HepG2 (cell line): Measurements from ENCODE around the gene CLDN9. TPM values are rescaled to one million over a fixed set of nuclear protein-coding genes. Genes with fewer than 3 reads are reported as not detected.

Experiments
- CEBPB ChIP-seq: IDR thresholded peaks from 2 replicates; pipeline ENCODE4 v1.6.1; 2011; ENCODE audit warnings: low read depth, low read length, improper control_type of control experiment, borderline replicate concordance
- PAWR ChIP-seq: sonication (generic); formaldehyde crosslinking; IDR thresholded peaks from 2 replicates; pipeline ENCODE4 v1.4.0; 2020; ENCODE audit warnings: missing genetic modification reagents, mild to moderate bottlenecking, borderline replicate concordance
- PLSCR1 ChIP-seq: sonication (generic); formaldehyde crosslinking; IDR thresholded peaks from 2 replicates; pipeline ENCODE4 v1.5.0; 2020; ENCODE audit warnings: missing genetic modification reagents, mild to moderate bottlenecking, borderline replicate concordance
- RCOR2 ChIP-seq: IDR thresholded peaks from 2 replicates; pipeline ENCODE4 v1.6.1; 2016; ENCODE audit warnings: missing biosample characterization, missing genetic modification reagents
- SMARCC2 ChIP-seq: fragments of 450-650 bp; IDR thresholded peaks from 2 replicates; pipeline ENCODE4 v1.6.1; 2017; ENCODE audit warnings: antibody characterized with exemption, mild to moderate bottlenecking
- SP140L ChIP-seq: sonication (generic); formaldehyde crosslinking; IDR thresholded peaks from 2 replicates; pipeline ENCODE4 v1.4.0; 2020; ENCODE audit warnings: missing genetic modification reagents, borderline replicate concordance
- ZBTB1 ChIP-seq: sonication (generic); formaldehyde crosslinking; IDR thresholded peaks from 2 replicates; pipeline ENCODE4 v1.4.0; 2020; ENCODE audit warnings: missing genetic modification reagents, borderline replicate concordance
- ZBTB2 ChIP-seq: sonication (generic); formaldehyde crosslinking; IDR thresholded peaks from 2 replicates; pipeline ENCODE4 v1.8.0; 2022; ENCODE audit warnings: low read depth, missing genetic modification reagents
- ZBTB20 ChIP-seq: sonication (generic); formaldehyde crosslinking; IDR thresholded peaks from 2 replicates; pipeline ENCODE4 v1.8.1; 2023; ENCODE audit warnings: missing genetic modification reagents, low read depth, mild to moderate bottlenecking, borderline replicate concordance
- ZNF121 ChIP-seq: sonication (generic); formaldehyde crosslinking; IDR thresholded peaks from 2 replicates; pipeline ENCODE4 v1.5.0; 2020; ENCODE audit warnings: mild to moderate bottlenecking, missing genetic modification reagents
- ZNF253 ChIP-seq: sonication (generic); formaldehyde crosslinking; IDR thresholded peaks from 2 replicates; pipeline ENCODE4 v1.8.0; 2022; ENCODE audit warnings: mild to moderate bottlenecking, missing genetic modification reagents, borderline replicate concordance
- ZNF354B ChIP-seq: sonication (generic); formaldehyde crosslinking; IDR thresholded peaks from 2 replicates; pipeline ENCODE4 v1.8.0; 2022; ENCODE audit warnings: mild to moderate bottlenecking, missing genetic modification reagents
- ZNF607 ChIP-seq: sonication (generic); formaldehyde crosslinking; IDR thresholded peaks from 2 replicates; pipeline ENCODE4 v1.5.1; 2020; ENCODE audit warnings: missing genetic modification reagents, mild to moderate bottlenecking, borderline replicate concordance
- ZNF614 ChIP-seq: IDR thresholded peaks from 2 replicates; pipeline ENCODE4 v1.6.1; 2018; ENCODE audit warnings: missing biosample characterization, missing genetic modification reagents, inconsistent platforms, borderline replicate concordance
- ZNF788 ChIP-seq: sonication (generic); formaldehyde crosslinking; IDR thresholded peaks from 2 replicates; pipeline ENCODE4 v1.5.0; 2020; ENCODE audit warnings: mild to moderate bottlenecking, missing genetic modification reagents, borderline replicate concordance
- ZNF883 ChIP-seq: sonication (generic); formaldehyde crosslinking; IDR thresholded peaks from 2 replicates; pipeline ENCODE4 v1.5.1; 2020; ENCODE audit warnings: mild to moderate bottlenecking, missing genetic modification reagents; ENCODE audit errors: not compliant biosample characterization
- polyA plus RNA-seq, 8 experiments: library from polyadenylated mRNA; depleted of rRNA in 3 of 8; stranded (reverse) in 7 of 8; unstranded in 1 of 8; fragments of >200 nt; fragmentation: Illumina TruSeq in 4 of 8; extraction: Trizol in 4 of 8; gene quantifications; 2 replicates each; pipeline versions ENCODE4 v1.2.1 to v1.2.3, GENCODE V29; 2011 to 2016; ENCODE audit warnings: low read depth in 4 of 8, missing spikeins in 1 of 8, mixed read lengths in 1 of 8; ENCODE audit not compliant: insufficient read depth in 1 of 8
- total RNA-seq, 5 experiments: library from RNA; depleted of rRNA; stranded (reverse); fragments of >200 nt; fragmentation: Illumina TruSeq; extraction: Trizol; gene quantifications; 2 replicates each; pipeline ENCODE4 v1.2.3, GENCODE V29; 2016; ENCODE audit warnings: low read depth in 1 of 5
- TF ChIP-seq, protein P1 (sequence below): sonication (generic); formaldehyde crosslinking; IDR thresholded peaks from 2 replicates; pipeline ENCODE4 v1.4.0; 2020; ENCODE audit warnings: mild to moderate bottlenecking, missing genetic modification reagents, borderline replicate concordance
- TF ChIP-seq, protein P2 (sequence below): sonication (generic); formaldehyde crosslinking; IDR thresholded peaks from 2 replicates; pipeline ENCODE4 v1.8.1; 2023; ENCODE audit warnings: mild to moderate bottlenecking, inconsistent platforms, moderate library complexity, missing genetic modification reagents, borderline replicate concordance
- TF ChIP-seq, protein P3 (sequence below): IDR thresholded peaks from 2 replicates; pipeline ENCODE4 v1.6.1; 2016; ENCODE audit warnings: low read depth
- TF ChIP-seq, protein P4 (sequence below): IDR thresholded peaks from 2 replicates; pipeline ENCODE4 v1.6.1; 2018; ENCODE audit warnings: missing genetic modification reagents, mild to moderate bottlenecking, missing compliant biosample characterization

Gene CLDN9
- total and polyA plus RNA-seq, 2 of the 13 experiments (the other 11 are each of a cell fraction or from before 2014, with no cell fraction given) = 0.15 to 0.26 TPM

DNA sequence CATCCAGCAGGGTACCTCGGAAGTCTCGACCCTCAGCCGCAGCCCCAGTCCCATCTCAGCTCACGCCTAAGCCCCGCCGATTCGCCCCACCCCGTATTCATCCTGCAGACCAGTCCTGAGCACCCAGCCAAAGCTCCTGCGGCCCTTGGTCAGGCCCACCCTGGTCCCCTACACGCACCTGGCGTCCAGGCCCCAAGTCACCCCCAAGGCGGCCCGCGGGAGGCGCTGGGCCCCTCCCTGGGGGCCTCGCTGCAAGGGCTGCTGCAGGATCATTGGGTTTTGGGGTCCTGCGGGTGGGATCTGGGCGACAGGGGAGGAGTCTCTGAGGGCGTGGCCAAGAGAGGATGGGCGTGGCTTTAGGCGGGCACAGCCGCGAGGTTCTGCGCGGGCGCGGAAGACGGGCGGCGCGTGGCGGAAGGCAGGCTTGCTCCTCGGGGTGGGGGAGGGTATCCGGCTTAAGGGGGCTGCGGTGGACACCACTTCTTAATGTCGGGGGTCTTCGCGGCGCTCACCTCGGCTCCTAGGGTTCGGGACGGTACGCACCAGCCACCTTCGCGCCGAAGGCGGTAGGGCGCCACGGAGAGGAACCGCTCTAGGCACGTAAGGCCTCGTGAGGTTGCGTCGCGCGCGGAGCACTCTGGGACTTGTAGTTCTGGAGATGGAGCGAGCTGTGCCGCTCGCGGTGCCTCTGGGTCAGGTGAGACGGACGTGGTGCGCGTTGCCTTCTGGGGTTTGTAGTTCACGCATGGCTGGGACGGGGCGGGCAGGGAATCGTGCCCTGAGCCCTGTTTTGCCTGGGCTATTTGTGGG lies 11.2 kb downstream of the CLDN9 start, which contains the start of the genes HCFC1R1 and THOC6 (continued):
- TF ChIP-seq, protein P1, sequence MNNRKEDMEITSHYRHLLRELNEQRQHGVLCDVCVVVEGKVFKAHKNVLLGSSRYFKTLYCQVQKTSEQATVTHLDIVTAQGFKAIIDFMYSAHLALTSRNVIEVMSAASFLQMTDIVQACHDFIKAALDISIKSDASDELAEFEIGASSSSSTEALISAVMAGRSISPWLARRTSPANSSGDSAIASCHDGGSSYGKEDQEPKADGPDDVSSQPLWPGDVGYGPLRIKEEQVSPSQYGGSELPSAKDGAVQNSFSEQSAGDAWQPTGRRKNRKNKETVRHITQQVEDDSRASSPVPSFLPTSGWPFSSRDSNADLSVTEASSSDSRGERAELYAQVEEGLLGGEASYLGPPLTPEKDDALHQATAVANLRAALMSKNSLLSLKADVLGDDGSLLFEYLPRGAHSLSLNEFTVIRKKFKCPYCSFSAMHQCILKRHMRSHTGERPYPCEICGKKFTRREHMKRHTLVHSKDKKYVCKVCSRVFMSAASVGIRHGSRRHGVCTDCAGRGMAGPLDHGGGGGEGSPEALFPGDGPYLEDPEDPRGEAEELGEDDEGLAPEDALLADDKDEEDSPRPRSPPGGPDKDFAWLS (CRISPR knock-in tag) = no peak
- peak; percentile 94; the same call in 1 of the 2 replicates for TF ChIP-seq ZNF788
- no peak for TF ChIP-seq RCOR2 (CRISPR knock-in tag)
- TF ChIP-seq, protein P2, sequence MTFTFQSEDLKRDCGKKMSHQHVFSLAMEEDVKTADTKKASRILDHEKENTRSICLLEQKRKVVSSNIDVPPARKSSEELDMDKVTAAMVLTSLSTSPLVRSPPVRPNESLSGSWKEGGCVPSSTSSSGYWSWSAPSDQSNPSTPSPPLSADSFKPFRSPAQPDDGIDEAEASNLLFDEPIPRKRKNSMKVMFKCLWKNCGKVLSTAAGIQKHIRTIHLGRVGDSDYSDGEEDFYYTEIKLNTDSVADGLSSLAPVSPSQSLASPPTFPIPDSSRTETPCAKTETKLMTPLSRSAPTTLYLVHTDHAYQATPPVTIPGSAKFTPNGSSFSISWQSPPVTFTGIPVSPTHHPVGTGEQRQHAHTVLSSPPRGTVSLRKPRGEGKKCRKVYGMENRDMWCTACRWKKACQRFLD (CRISPR knock-in tag) = no peak
- TF ChIP-seq, protein P3, sequence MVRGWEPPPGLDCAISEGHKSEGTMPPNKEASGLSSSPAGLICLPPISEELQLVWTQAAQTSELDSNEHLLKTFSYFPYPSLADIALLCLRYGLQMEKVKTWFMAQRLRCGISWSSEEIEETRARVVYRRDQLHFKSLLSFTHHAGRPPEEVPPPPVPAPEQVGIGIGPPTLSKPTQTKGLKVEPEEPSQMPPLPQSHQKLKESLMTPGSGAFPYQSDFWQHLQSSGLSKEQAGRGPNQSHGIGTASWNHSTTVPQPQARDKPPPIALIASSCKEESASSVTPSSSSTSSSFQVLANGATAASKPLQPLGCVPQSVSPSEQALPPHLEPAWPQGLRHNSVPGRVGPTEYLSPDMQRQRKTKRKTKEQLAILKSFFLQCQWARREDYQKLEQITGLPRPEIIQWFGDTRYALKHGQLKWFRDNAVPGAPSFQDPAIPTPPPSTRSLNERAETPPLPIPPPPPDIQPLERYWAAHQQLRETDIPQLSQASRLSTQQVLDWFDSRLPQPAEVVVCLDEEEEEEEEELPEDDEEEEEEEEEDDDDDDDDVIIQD (CRISPR knock-in tag) = no peak
- TF ChIP-seq ZNF253 (CRISPR knock-in tag) = no peak; the same call in 1 of the 2 replicates
- TF ChIP-seq ZNF883 = peak; percentile 90
- no peak for TF ChIP-seq SMARCC2
- TF ChIP-seq PAWR (CRISPR knock-in tag) = no peak; the same call in 1 of the 2 replicates
- peak; percentile 8; the same call in 1 of the 2 replicates for TF ChIP-seq CEBPB
- peak; percentile 71; the same call in 1 of the 2 replicates for TF ChIP-seq ZBTB2
- TF ChIP-seq ZBTB20 = peak; percentile 83; the same call in 1 of the 2 replicates
- TF ChIP-seq ZBTB1 (CRISPR knock-in tag) = no peak
- TF ChIP-seq ZNF607 = peak; percentile 89; the same call in 1 of the 2 replicates
- no peak for TF ChIP-seq PLSCR1 (CRISPR knock-in tag)
- 0 out of 2 replicates have a peak, but pooled peaks have one; percentile 39 for TF ChIP-seq ZNF121 (CRISPR knock-in tag)
- peak; percentile 88 for TF ChIP-seq ZNF614
- TF ChIP-seq, protein P4, sequence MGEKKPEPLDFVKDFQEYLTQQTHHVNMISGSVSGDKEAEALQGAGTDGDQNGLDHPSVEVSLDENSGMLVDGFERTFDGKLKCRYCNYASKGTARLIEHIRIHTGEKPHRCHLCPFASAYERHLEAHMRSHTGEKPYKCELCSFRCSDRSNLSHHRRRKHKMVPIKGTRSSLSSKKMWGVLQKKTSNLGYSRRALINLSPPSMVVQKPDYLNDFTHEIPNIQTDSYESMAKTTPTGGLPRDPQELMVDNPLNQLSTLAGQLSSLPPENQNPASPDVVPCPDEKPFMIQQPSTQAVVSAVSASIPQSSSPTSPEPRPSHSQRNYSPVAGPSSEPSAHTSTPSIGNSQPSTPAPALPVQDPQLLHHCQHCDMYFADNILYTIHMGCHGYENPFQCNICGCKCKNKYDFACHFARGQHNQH = peak; percentile 77; the same call in 1 of the 2 replicates
- TF ChIP-seq SP140L (CRISPR knock-in tag) = no peak
- peak; percentile 92 for TF ChIP-seq ZNF354B (CRISPR knock-in tag)
